Chondrocyte (in vitro differentiated cells): ENCODE measurements around the gene ZNF605. TPM values are rescaled to one million over a fixed set of nuclear protein-coding genes. Genes with fewer than 3 reads are reported as not detected.
"Not testable (repeated sequence)": the region's sequence is repeated elsewhere in the genome, so short reads cannot be mapped to it uniquely, and the experiment has no call there.

ENCODE experiments used
- DNase-seq: peaks from one replicate; pipeline ENCODE4 v3.0.0; 2021; ENCODE audit warnings: mixed read lengths, low spot score
- H3K27ac Mint-ChIP-seq: one replicate; pipeline ENCODE4 v1.8.0; 2021; ENCODE audit warnings: mild to moderate bottlenecking, moderate library complexity, mixed read lengths; ENCODE audit not compliant: unreplicated experiment
- H3K27me3 Mint-ChIP-seq: 2 replicates; pipeline ENCODE4 v1.8.0; 2021; ENCODE audit warnings: low read depth, mixed read lengths
- H3K36me3 Mint-ChIP-seq: 2 replicates; pipeline ENCODE4 v1.8.0; 2021; ENCODE audit warnings: low read depth, mixed read lengths
- H3K4me1 Mint-ChIP-seq: 2 replicates; pipeline ENCODE4 v1.8.0; 2021; ENCODE audit warnings: low read depth, mild to moderate bottlenecking, mixed read lengths
- H3K4me3 Mint-ChIP-seq: one replicate; pipeline ENCODE4 v1.8.0; 2021; ENCODE audit warnings: mild to moderate bottlenecking, moderate library complexity, mixed read lengths; ENCODE audit not compliant: unreplicated experiment
- H3K9me3 Mint-ChIP-seq: 2 replicates; pipeline ENCODE4 v1.8.0; 2021; ENCODE audit warnings: low read depth, mixed read lengths
- CTCF ChIP-seq: fragments of 200-600 bp; sonication (generic); IDR thresholded peaks from 2 replicates; pipeline ENCODE4 v1.5.0; 2021; ENCODE audit warnings: antibody characterized with exemption, mild to moderate bottlenecking, moderate library complexity
- total RNA-seq: library from RNA; stranded (reverse); gene quantifications from 3 replicates; pipeline ENCODE4 v1.2.1, GENCODE V29; 2021

Gene ZNF605
- total RNA-seq, 1 donor from 2014 or later, result 18.1 TPM

- TF ChIP-seq CTCF, result no peak
- Mint-ChIP-seq H3K4me1 (peaks cover 19% of the 10 kb centered on the region), H3K4me3 (peak overlapping the region; percentile 33), H3K9me3 (peaks cover 11% of the 10 kb centered on the region), H3K27me3 (no peaks in the 10 kb centered on the region), H3K36me3 (peaks cover 22% of the 10 kb centered on the region), H3K27ac (peak overlapping the region; percentile 27)
- DNase-seq, result no peak
These were observed 67.3 kb downstream of the ZNF605 start for GRCh38 chr12:132888852-132889251.

- H3K9me3 Mint-ChIP-seq, result peaks cover 11% of the 10 kb centered on the region
- H3K27ac Mint-ChIP-seq, result peak within 1 kb of the TSS; percentile 99
- DNase-seq, result peak; percentile 99
- H3K4me3 Mint-ChIP-seq, result peak within 1 kb of the TSS; percentile 92
- peaks cover 27% of the 10 kb centered on the region for H3K36me3 Mint-ChIP-seq
- H3K4me1 Mint-ChIP-seq, result peaks cover 21% of the 10 kb centered on the region
- no peak for TF ChIP-seq CTCF
- H3K27me3 Mint-ChIP-seq, result no peaks in the 10 kb centered on the region
These were observed 68.4 kb downstream of the ZNF605 start, which contains the start of gene CHFR for GRCh38 chr12:132887513-132888351. CHFR (minus strand) TSS chr12:132887605; CDS start chr12:132887328, 277 bp downstream.

- peaks cover 27% of the 10 kb centered on the region for H3K36me3 Mint-ChIP-seq
- peaks cover 11% of the 10 kb centered on the region for H3K9me3 Mint-ChIP-seq
- DNase-seq, result no peak
- peak overlapping the region; percentile 92 for H3K4me3 Mint-ChIP-seq
- H3K27ac Mint-ChIP-seq, result peak overlapping the region; percentile 77
- TF ChIP-seq CTCF, result no peak
- peaks cover 31% of the 10 kb centered on the region for H3K4me1 Mint-ChIP-seq
- no peaks in the 10 kb centered on the region for H3K27me3 Mint-ChIP-seq
These were observed 69.3 kb downstream of the ZNF605 start for GRCh38 chr12:132886529-132887477.

- TF ChIP-seq CTCF, result no peak
- Mint-ChIP-seq H3K36me3 (peaks cover 32% of the 10 kb centered on the region), H3K27me3 (no peaks in the 10 kb centered on the region), H3K4me1 (peaks cover 35% of the 10 kb centered on the region), H3K27ac (peak overlapping the region; percentile 45), H3K4me3 (peak overlapping the region; percentile 22), H3K9me3 (peaks cover 3% of the 10 kb centered on the region)
- no peak for DNase-seq
These were observed 74.3 kb downstream of the ZNF605 start for GRCh38 chr12:132881818-132882217.

- not testable (repeated sequence) for H3K4me1 Mint-ChIP-seq, H3K27ac Mint-ChIP-seq, H3K27me3 Mint-ChIP-seq, H3K9me3 Mint-ChIP-seq, DNase-seq, H3K4me3 Mint-ChIP-seq
- peaks cover 36% of the 10 kb centered on the region for H3K36me3 Mint-ChIP-seq
These were observed 81.5 kb downstream of the ZNF605 start for GRCh38 chr12:132874620-132875019.
